Right lung (tissue), 5 donors: ENCODE data around the gene MYO5B. TPM values are rescaled to one million over a fixed set of nuclear protein-coding genes. Genes with fewer than 3 reads are reported as not detected.

Experiments
- DNase-seq, 2 donors: peaks; one replicate each; pipeline ENCODE4 v3.0.0-alpha.2; 2013
- polyA plus RNA-seq, 5 donors: library from polyadenylated mRNA; unstranded; fragments of 120-200 nt; gene quantifications; one replicate each; pipeline versions ENCODE4 v1.2.1 to v1.2.3, GENCODE V29; 2013; ENCODE audit warnings: inconsistent platforms in 1 of 5, low replicate concordance in 1 of 5; ENCODE audit not compliant: insufficient read length in 5 of 5, insufficient read depth in 1 of 5

The MYO5B gene
- polyA plus RNA-seq, 5 donors: 7.9 to 13.5 (median 13.0) TPM

- DNase-seq: no peak
Measured at GRCh38 chr18:49971462-49971861, 223.5 kb downstream of the MYO5B start.

DNA sequence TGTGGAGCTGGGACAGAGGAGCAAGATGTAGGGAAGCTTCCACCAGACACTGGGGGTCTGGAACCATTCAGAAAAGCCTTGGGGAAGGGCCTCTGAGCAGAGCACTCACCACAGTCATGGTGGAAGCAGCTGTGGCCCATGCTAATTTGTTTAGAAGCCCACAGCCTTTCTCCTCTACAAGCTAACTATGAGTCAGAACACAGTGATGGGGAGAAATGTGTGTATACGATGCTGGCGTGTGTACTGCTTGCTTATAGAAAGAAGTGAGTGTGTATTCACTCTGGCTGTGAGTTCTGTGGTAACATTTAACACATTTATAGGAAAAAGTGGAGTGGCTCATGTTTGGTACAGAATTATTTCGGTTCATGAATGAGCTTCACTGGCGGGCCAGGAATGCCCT, 224.6 kb downstream of the MYO5B start:
- DNase-seq: no peak

DNA sequence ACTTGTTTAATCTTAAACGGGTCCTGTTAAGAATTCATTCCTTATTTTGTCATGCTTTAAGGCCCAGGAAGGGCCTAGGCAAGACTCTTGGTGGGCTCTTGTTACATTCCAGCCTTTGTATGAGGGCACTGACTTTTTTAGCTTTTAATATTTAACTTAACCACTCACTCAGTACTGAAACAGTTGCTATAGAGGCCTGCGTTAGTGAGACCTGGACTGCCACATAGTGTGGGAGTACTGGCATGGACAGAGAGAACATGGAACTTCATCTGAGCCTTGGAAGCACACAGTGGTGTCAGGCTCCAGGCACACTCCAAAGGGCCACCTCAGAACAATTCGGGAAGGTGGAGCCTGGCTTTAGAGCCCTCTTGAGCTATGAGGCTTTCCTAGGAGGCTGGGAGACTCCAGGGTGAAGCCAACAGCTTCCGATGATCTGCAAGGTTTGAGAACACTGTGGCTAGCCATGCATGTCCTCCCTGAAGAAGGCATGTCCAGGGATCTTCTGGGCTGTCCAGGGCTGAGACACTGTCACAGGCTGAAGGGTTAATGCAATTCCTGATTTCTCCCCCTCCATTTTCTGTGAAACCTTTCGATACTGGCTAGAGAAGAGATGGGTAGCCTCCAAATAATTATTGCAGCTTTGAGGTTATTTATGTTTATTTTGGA, 226.2 kb downstream of the MYO5B start:
- no peak for DNase-seq

DNA sequence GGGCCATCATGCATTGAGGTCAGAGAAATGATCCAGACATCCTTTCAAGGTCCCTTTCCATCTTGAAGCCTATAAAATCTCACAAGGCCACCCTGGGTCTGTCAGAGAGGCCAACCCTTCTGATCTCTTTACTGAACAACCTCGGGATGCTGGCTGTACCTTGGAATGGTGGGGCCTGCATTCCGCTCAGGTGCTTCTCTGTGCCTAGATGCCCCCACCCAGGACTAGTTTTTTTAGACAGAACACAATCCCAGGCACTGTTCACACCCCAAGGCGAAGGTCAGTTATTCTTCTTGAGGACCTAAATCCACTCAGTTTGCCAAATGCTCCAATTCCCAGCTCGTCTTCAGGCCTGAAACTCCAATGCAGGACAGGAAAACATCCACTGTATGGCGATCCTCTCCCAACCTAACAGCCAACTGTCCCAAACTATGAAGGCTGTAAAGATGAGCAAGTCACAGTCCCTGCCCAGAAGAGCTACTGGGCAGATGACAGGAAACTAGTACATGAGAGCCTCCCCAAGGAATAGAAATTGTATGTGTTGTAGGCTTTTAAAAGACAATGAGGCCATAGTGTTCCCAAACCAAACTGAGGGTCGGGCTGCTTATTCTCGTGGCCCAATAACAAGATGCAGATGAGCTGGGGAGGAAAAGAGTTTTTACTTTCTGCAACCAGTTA, 227.2 kb downstream of the MYO5B start:
- DNase-seq: no peak

GRCh38 chr18:49967171-49967570, 227.8 kb downstream of the MYO5B start:
- DNase-seq: peak in 1 of 2 donors; percentile 18

DNA sequence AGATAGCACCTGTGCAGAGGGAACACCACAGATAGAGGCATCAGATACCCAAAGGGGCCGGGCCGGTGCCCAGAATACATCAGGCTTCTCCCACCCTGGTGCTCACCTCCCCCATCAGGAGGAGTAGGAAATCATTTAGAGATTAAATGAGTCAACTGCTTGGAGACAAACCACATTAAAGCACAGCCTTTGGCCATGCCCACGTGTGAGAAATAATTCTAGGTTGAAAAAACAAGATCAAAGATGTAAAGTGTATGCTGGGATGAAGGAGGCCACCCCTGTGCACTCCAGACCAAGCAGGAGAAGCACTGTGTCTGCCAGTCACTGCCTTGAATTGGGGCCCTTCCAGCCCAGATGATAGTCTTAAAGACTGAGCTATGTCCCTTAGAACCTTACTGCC, 228.9 kb downstream of the MYO5B start:
- no peak for DNase-seq

DNA sequence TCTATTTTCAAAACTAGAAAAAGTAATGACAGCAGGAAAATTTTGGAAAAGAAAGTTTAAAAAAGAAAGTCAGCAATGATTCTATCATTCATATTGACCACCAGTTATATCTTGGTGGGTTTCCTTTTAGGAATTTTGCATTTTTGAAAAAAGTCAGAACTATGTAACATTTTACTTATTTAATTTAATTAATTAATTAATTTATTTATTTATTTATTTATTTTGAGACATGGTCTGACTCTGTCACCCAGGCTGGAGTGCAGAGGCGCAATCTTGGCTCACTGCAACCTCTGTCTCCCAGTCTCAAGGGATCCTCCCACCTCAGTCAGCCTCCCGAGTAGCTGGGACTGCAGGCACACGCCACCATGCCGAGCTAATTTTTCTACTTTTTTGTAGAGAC, 231.7 kb downstream of the MYO5B start:
- no peak for DNase-seq

- no peak for DNase-seq
Measured at GRCh38 chr18:49961271-49961670, 233.7 kb downstream of the MYO5B start.

- no peak for DNase-seq
Measured at GRCh38 chr18:49960376-49960775, 234.6 kb downstream of the MYO5B start.

- no peak for DNase-seq
Measured at GRCh38 chr18:49959176-49959575, 235.8 kb downstream of the MYO5B start.

GRCh38 chr18:49955263-49955662, 239.7 kb downstream of the MYO5B start:
- no peak for DNase-seq

DNA sequence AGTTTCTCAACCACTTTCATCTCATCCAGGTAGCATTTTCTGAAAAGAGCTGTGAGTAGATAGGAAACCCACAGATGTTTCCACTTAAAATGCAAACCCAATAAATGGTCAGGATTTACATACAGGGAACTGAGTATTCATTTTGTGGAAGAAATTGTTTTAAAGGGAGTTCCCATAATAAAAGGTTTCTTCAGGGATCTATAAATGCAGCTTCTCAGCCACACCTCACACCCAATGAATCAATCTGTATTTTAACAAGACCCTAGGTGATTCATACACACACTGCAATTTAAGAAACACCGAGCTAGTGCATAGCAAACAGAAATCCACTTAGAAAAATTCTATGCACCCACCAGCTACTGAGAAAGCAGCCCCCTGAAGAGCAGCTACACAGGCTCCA, 241.6 kb downstream of the MYO5B start:
- no peak for DNase-seq

GRCh38 chr18:49949951-49950395, 245.0 kb downstream of the MYO5B start:
- no peak for DNase-seq

DNA sequence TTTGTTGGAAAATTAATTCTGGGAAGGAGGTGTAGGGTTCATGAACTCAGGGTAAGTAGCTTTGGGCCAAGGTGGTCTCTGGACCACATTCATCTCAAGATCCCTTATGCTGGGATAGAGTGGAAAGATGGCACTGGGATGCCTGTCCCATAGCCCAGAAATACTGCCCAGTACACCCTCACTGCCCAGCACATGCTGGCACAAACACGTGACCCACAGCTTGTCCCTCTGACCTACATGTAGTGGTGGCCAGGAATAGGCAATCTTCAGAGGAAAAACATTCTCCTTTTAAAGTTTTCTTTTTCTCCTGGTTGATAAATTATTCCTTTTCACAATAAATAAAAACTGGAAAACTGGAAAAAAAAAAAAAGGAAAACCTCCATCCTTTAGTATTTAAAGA, 246.0 kb downstream of the MYO5B start:
- no peak for DNase-seq

DNA sequence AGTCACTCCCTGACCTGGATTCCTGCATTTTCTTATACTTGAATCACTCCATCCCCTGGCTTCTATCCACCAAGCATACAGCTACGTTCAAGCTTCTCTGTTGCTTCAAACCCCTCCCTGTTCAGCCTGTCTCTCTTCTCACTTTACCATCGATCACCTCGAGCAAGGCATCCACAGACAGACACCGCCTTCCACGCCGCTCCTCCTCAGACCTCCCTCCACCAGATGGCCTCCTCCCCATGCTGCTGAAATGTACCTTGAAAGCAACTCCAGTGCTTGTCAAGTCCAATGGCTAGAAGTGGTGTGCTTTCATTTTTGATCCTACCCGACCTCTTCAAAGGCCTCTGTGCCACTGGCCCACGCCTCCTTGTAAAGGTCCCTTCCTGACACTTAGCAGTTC, 250.3 kb downstream of the MYO5B start:
- no peak for DNase-seq

GRCh38 chr18:49936821-49937220, 258.1 kb downstream of the MYO5B start:
- no peak for DNase-seq

GRCh38 chr18:49935215-49935614, 259.7 kb downstream of the MYO5B start:
- no peak for DNase-seq

DNA sequence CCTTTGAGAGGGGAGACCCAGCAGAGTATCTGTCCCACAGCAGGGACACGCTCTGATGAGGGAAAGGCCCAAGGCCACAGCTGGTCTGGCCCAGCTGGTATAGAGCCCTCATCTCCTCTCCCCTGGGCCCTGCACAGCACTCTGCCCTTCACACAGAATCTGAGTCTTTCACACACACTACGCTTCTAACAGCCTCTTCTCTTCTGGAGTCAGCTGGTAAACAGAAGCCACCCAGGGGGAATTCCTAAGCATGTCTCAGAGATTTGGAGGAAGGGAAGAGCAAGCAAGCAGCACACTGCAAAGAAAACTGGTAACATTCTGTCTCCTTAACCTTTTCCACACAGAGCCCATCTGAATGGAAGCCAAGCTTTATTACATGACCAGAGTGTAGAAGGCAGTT, 260.5 kb downstream of the MYO5B start:
- no peak for DNase-seq

GRCh38 chr18:49933530-49934128, 261.3 kb downstream of the MYO5B start:
- DNase-seq: no peak

GRCh38 chr18:49931760-49932159, 263.2 kb downstream of the MYO5B start:
- DNase-seq: no peak

- DNase-seq: no peak
Measured at GRCh38 chr18:49931179-49931578, 263.8 kb downstream of the MYO5B start.

- DNase-seq: no peak
Measured at GRCh38 chr18:49926106-49926745, 268.7 kb downstream of the MYO5B start.
